ENCODE measurements around the gene DNAJB11. TPM values are rescaled to one million over a fixed set of nuclear protein-coding genes. Genes with fewer than 3 reads are reported as not detected.

DNAJB11 gene
- total RNA-seq, 1 donor from 2014 or later = 94.5 TPM

DNA sequence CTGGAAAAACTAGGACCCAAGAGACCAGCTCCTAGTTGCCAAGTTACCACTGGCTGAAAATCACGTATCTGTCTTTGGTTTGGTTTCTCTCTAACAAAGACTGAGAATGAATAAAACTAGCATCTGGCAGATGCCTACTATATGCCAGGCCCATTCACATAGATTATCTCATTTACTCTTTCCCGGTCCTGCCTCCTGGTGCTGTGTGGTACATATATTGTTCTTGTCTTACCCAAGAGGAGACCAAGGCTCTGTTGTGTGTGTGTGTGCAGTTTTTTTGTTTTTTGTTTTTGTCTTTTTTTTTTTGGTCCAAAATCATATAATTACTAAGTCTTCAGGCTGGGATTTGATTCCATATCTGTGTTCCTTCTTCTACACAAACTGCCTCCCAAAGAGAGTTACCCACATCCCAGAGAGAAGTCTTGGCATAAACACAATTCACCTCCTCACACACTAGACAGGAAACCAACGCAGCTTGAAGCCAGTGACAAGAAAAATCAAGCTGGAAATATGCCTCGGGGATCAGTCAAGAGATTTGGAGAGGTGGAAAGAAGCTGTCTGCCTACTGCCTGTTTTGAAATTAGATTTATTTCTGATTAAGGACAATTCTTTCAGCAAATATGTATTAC is 43.2 kb downstream of the DNAJB11 start:
- H3K4me3 ChIP-seq (ENCODE audit: low read depth, low read length) = no peak overlapping the region
- FAIRE-seq = no peak
- TF ChIP-seq, protein P1, sequence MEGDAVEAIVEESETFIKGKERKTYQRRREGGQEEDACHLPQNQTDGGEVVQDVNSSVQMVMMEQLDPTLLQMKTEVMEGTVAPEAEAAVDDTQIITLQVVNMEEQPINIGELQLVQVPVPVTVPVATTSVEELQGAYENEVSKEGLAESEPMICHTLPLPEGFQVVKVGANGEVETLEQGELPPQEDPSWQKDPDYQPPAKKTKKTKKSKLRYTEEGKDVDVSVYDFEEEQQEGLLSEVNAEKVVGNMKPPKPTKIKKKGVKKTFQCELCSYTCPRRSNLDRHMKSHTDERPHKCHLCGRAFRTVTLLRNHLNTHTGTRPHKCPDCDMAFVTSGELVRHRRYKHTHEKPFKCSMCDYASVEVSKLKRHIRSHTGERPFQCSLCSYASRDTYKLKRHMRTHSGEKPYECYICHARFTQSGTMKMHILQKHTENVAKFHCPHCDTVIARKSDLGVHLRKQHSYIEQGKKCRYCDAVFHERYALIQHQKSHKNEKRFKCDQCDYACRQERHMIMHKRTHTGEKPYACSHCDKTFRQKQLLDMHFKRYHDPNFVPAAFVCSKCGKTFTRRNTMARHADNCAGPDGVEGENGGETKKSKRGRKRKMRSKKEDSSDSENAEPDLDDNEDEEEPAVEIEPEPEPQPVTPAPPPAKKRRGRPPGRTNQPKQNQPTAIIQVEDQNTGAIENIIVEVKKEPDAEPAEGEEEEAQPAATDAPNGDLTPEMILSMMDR (IDR thresholded peaks at IDR 0.05; ENCODE audit: insufficient read depth, low read length, severe bottlenecking) = no peak
- DNase-seq (ENCODE audit: low read depth) = no peak
- no peaks in the 10 kb centered on the region for H3K27me3 ChIP-seq (ENCODE audit: control insufficient read depth, insufficient read depth, low read length)
- no peaks in the 10 kb centered on the region for H3K36me3 ChIP-seq (ENCODE audit: control insufficient read depth, insufficient read depth, low read length)

DNA sequence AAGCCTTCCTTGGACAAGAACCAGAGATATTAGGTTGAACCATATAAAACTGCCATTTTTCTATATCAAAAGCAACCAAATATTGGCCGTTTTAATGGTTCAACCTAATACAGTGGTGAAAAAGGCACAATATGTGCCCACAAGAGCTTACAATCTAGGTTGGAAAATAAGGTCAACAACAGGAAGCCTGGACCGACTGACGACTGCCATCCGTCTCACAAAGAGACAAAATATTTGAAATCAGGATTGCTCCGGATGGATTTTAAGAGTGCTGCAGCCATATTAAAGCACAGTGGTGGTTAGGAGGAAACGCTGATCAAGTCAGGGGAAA is 43.7 kb downstream of the DNAJB11 start:
- H3K27me3 ChIP-seq (ENCODE audit: control insufficient read depth, insufficient read depth, low read length) = no peaks in the 10 kb centered on the region
- no peak overlapping the region for H3K4me3 ChIP-seq (ENCODE audit: low read depth, low read length)
- TF ChIP-seq, protein P1 (IDR thresholded peaks at IDR 0.05; ENCODE audit: insufficient read depth, low read length, severe bottlenecking) = no peak
- DNase-seq (ENCODE audit: low read depth) (no peak), FAIRE-seq (no peak)
- H3K36me3 ChIP-seq (ENCODE audit: control insufficient read depth, insufficient read depth, low read length) = no peaks in the 10 kb centered on the region

DNA sequence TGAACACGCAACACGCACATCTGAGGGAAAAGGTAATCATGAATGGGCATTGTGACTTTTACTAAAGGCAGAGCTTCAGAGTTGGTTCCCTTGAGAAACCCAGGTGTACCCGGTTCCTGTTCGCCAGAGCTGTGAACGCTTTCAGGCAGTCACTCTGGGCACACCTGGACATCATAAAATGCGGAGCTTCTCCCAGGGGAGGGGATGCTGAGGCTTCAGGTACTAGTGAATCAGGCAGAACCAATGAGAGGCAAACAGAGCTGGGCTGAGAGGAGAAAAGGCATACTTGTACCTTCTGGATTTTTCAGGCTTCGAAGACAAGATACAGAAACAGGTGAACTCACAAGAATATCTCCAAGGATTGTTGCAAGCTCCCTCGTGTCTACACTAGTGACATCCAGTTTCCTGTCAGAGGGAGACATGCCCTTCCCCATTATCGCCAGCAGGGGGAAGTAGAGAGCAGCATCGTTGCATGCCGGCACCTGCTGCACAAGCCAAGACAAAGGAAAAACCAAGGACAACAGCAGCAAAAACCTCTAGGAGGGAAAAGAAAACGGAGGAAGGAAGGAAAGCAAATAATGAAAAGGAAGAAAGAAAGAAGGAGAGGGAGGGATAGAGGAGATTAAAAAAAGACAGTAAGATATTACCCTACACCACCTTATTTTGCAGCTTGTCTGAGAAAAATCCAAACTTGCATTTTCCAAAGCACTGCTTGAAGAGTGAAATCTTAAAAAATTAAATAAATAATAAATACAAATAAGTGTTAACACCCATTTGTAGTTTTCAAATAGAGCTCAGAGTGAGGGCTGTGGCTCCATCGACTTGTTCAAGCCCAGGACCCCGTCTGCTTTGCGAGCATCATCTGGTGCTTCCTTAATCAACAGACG is 44.3 kb downstream of the DNAJB11 start:
- H3K27me3 ChIP-seq (ENCODE audit: control insufficient read depth, insufficient read depth, low read length) = no peaks in the 10 kb centered on the region
- DNase-seq (ENCODE audit: low read depth) (peak; percentile 74), FAIRE-seq (peak; percentile 93)
- H3K36me3 ChIP-seq (ENCODE audit: control insufficient read depth, insufficient read depth, low read length) = no peaks in the 10 kb centered on the region
- no peak overlapping the region for H3K4me3 ChIP-seq (ENCODE audit: low read depth, low read length)
- TF ChIP-seq, protein P1 (IDR thresholded peaks at IDR 0.05; ENCODE audit: insufficient read depth, low read length, severe bottlenecking) = peak; percentile 87

DNA sequence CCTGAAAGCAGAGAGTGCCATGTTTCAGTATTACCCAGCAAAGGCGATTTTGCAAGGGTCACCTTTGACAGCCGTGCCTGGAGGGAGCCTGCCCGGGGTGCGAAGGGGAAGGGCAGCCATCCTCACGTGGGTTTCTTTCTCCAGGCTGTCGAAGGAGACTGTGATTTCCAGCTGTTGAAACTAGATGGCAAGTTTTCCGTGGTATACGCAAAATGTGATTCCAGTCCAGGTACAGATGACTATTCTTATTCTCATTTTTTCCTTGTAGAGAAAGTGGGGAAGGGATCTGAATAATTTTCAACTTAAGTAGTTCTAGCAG is 45.7 kb downstream of the DNAJB11 start:
- no peaks in the 10 kb centered on the region for H3K27me3 ChIP-seq (ENCODE audit: control insufficient read depth, insufficient read depth, low read length)
- TF ChIP-seq, protein P1 (IDR thresholded peaks at IDR 0.05; ENCODE audit: insufficient read depth, low read length, severe bottlenecking) = no peak
- no peak for FAIRE-seq
- H3K4me3 ChIP-seq (ENCODE audit: low read depth, low read length) = no peak overlapping the region
- no peak for DNase-seq (ENCODE audit: low read depth)
- H3K36me3 ChIP-seq (ENCODE audit: control insufficient read depth, insufficient read depth, low read length) = no peaks in the 10 kb centered on the region

DNA sequence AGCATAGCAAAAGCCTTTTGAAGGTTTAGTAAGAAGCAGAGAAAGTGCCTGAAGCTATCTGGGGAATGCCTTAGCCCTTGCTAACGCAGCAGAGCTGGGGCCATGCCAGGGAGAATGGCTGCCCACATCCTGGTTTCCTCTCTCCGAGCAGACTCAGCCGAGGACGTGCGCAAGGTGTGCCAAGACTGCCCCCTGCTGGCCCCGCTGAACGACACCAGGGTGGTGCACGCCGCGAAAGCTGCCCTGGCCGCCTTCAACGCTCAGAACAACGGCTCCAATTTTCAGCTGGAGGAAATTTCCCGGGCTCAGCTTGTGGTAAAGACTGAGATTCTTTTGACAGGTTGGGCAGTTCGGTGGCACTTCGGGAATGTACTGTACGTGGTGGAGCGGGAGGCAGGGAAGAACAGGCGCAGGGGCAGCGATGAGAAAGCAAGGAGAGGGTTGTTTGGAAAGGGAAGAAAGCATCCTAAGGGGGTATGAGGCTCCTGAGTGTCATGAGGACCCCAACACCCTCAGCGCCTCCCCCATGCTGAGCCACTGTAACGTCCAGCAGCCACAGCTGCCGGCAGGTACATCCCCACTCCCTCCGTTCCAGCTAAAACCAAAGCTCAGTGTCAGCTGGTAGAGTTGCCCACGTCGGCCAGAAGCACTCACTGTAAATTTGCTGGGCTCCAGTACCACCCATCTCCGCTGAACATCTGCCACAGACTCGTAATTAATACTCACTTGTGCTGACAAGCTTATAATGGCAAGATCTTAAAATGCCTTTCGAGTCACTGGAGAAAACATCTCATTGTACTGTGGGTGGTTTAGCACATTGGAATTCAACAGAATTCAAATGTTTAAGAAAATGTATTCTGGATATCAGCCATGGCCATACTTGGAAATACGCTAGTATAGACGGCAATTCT is 46.8 kb downstream of the DNAJB11 start:
- Histone ChIP-seq H3K36me3 (ENCODE audit: control insufficient read depth, insufficient read depth, low read length) (no peaks in the 10 kb centered on the region), H3K27me3 (ENCODE audit: control insufficient read depth, insufficient read depth, low read length) (no peaks in the 10 kb centered on the region), H3K4me3 (ENCODE audit: low read depth, low read length) (peak overlapping the region; percentile 19)
- FAIRE-seq = peak; percentile 81
- TF ChIP-seq, protein P1 (IDR thresholded peaks at IDR 0.05; ENCODE audit: insufficient read depth, low read length, severe bottlenecking) = peak; percentile 96
- peak; percentile 98 for DNase-seq (ENCODE audit: low read depth)
